Transverse colon (tissue), 3 donors: ENCODE measurements around the gene TPM4.

Source experiments
- CTCF ChIP-seq, 5 experiments: fragments of 200-600 bp in 3 of 5; fragments of 450-650 bp in 2 of 5; sonication (generic) in 3 of 5; IDR thresholded peaks; 1 replicate in 2 of 5; 2 replicates in 3 of 5; pipeline ENCODE4 v1.5.1; 2016 to 2017; ENCODE audit warnings: antibody characterized with exemption in 5 of 5, inconsistent platforms in 3 of 5, mild to moderate bottlenecking in 2 of 5, moderate library complexity in 1 of 5
- EP300 ChIP-seq: sonication (generic); formaldehyde crosslinking; IDR thresholded peaks from one replicate; pipeline ENCODE4 v1.6.1; 2017; ENCODE audit warnings: antibody characterized with exemption, low read depth
- POLR2A ChIP-seq: fragments of 450-650 bp; IDR thresholded peaks from one replicate; pipeline ENCODE4 v1.6.1; 2016; ENCODE audit warnings: antibody characterized with exemption, mild to moderate bottlenecking, moderate library complexity

GRCh38 chr19:16044746-16045145, 31.5 kb upstream of the TPM4 start:
- TF ChIP-seq CTCF (IDR thresholded peaks at IDR 0.05) (no peak), EP300 (no peak), POLR2A (no peak)
